IPS-18a (cell line): Measurements from ENCODE around the gene TMEM244.
"Not testable (repeated sequence)": the region's sequence is repeated elsewhere in the genome, so short reads cannot be mapped to it uniquely, and the experiment has no call there.

Source experiments
- H3K27ac ChIP-seq: one replicate; pipeline ENCODE4 v1.5.1; 2013; ENCODE audit warnings: low read length
- H3K27me3 ChIP-seq: one replicate; pipeline ENCODE4 v1.6.1; 2013; ENCODE audit warnings: mild to moderate bottlenecking, low read length; ENCODE audit not compliant: control insufficient read depth, insufficient read depth
- H3K36me3 ChIP-seq: one replicate; pipeline ENCODE4 v1.6.1; 2013; ENCODE audit warnings: low read depth, low read length; ENCODE audit not compliant: control insufficient read depth
- H3K4me1 ChIP-seq: one replicate; pipeline ENCODE4 v1.6.1; 2013; ENCODE audit warnings: low read depth, low read length; ENCODE audit not compliant: control insufficient read depth
- H3K4me3 ChIP-seq: one replicate; pipeline ENCODE4 v1.5.1; 2013; ENCODE audit warnings: low read length
- H3K9ac ChIP-seq: one replicate; pipeline ENCODE4 v1.6.1; 2013; ENCODE audit warnings: mild to moderate bottlenecking, low read length, moderate library complexity
- H3K9me3 ChIP-seq: one replicate; pipeline ENCODE4 v1.6.1; 2013; ENCODE audit warnings: low read depth, low read length; ENCODE audit not compliant: control insufficient read depth

TMEM244 gene

GRCh38 chr6:129843573-129843972 lies 17.5 kb downstream of the TMEM244 start:
- peaks cover 7% of the 10 kb centered on the region for H3K4me1 ChIP-seq
- H3K4me3 ChIP-seq, result no peak overlapping the region
- H3K36me3 ChIP-seq, result no peaks in the 10 kb centered on the region
- no peaks in the 10 kb centered on the region for H3K27me3 ChIP-seq
- no peak overlapping the region for H3K9ac ChIP-seq
- no peaks in the 10 kb centered on the region for H3K9me3 ChIP-seq
- H3K27ac ChIP-seq, result no peak overlapping the region

- H3K36me3 ChIP-seq, result no peaks in the 10 kb centered on the region
- no peak overlapping the region for H3K27ac ChIP-seq
- no peaks in the 10 kb centered on the region for H3K27me3 ChIP-seq
- no peaks in the 10 kb centered on the region for H3K9me3 ChIP-seq
- peaks cover 7% of the 10 kb centered on the region for H3K4me1 ChIP-seq
- no peak overlapping the region for H3K9ac ChIP-seq
- H3K4me3 ChIP-seq, result no peak overlapping the region
These were observed 18.2 kb downstream of the TMEM244 start for GRCh38 chr6:129842881-129843409.

GRCh38 chr6:129842137-129842536 lies 19.0 kb downstream of the TMEM244 start:
- H3K4me3 ChIP-seq, result no peak overlapping the region
- no peaks in the 10 kb centered on the region for H3K9me3 ChIP-seq
- no peak overlapping the region for H3K9ac ChIP-seq
- peaks cover 7% of the 10 kb centered on the region for H3K4me1 ChIP-seq
- no peaks in the 10 kb centered on the region for H3K36me3 ChIP-seq
- no peaks in the 10 kb centered on the region for H3K27me3 ChIP-seq
- no peak overlapping the region for H3K27ac ChIP-seq

GRCh38 chr6:129839562-129839961 lies 21.6 kb downstream of the TMEM244 start:
- not testable (repeated sequence) for H3K4me3 ChIP-seq, H3K36me3 ChIP-seq, H3K4me1 ChIP-seq, H3K27ac ChIP-seq, H3K27me3 ChIP-seq, H3K9ac ChIP-seq, H3K9me3 ChIP-seq

- Histone ChIP-seq H3K27ac (no peak overlapping the region), H3K36me3 (no peaks in the 10 kb centered on the region), H3K9ac (no peak overlapping the region), H3K27me3 (no peaks in the 10 kb centered on the region), H3K9me3 (no peaks in the 10 kb centered on the region), H3K4me3 (no peak overlapping the region), H3K4me1 (no peaks in the 10 kb centered on the region)
These were observed 25.4 kb downstream of the TMEM244 start for GRCh38 chr6:129835691-129836090.

GRCh38 chr6:129832299-129832698 lies 28.8 kb downstream of the TMEM244 start:
- H3K4me3 ChIP-seq, result no peak overlapping the region
- no peaks in the 10 kb centered on the region for H3K36me3 ChIP-seq
- H3K27ac ChIP-seq, result no peak overlapping the region
- no peaks in the 10 kb centered on the region for H3K4me1 ChIP-seq
- H3K9me3 ChIP-seq, result no peaks in the 10 kb centered on the region
- H3K27me3 ChIP-seq, result no peaks in the 10 kb centered on the region
- no peak overlapping the region for H3K9ac ChIP-seq

GRCh38 chr6:129828229-129828628 lies 32.9 kb downstream of the TMEM244 start:
- no peak overlapping the region for H3K4me3 ChIP-seq
- H3K27ac ChIP-seq, result no peak overlapping the region
- no peaks in the 10 kb centered on the region for H3K4me1 ChIP-seq
- no peaks in the 10 kb centered on the region for H3K36me3 ChIP-seq
- H3K9ac ChIP-seq, result no peak overlapping the region
- H3K9me3 ChIP-seq, result no peaks in the 10 kb centered on the region
- H3K27me3 ChIP-seq, result no peaks in the 10 kb centered on the region

- Histone ChIP-seq H3K4me1 (no peaks in the 10 kb centered on the region), H3K9ac (no peak overlapping the region), H3K4me3 (no peak overlapping the region), H3K9me3 (no peaks in the 10 kb centered on the region), H3K27ac (no peak overlapping the region), H3K36me3 (no peaks in the 10 kb centered on the region), H3K27me3 (no peaks in the 10 kb centered on the region)
These were observed 42.9 kb downstream of the TMEM244 start for GRCh38 chr6:129818251-129818650.

- no peaks in the 10 kb centered on the region for H3K9me3 ChIP-seq
- no peaks in the 10 kb centered on the region for H3K4me1 ChIP-seq
These were observed 43.3 kb downstream of the TMEM244 start for GRCh38 chr6:129817821-129818220.

GRCh38 chr6:129817332-129817731 lies 43.8 kb downstream of the TMEM244 start:
- Histone ChIP-seq H3K4me3 (no peak overlapping the region), H3K27me3 (no peaks in the 10 kb centered on the region), H3K36me3 (no peaks in the 10 kb centered on the region), H3K27ac (no peak overlapping the region), H3K4me1 (no peaks in the 10 kb centered on the region), H3K9ac (no peak overlapping the region), H3K9me3 (no peaks in the 10 kb centered on the region)

More at GRCh38 chr6:129817821-129818220, 43.3 kb downstream of the TMEM244 start:
- no peaks in the 10 kb centered on the region for H3K27me3 ChIP-seq
- H3K4me3 ChIP-seq, result no peak overlapping the region
- no peaks in the 10 kb centered on the region for H3K36me3 ChIP-seq
- no peak overlapping the region for H3K9ac ChIP-seq
- no peak overlapping the region for H3K27ac ChIP-seq

- Histone ChIP-seq H3K4me3 (no peak overlapping the region), H3K9me3 (no peaks in the 10 kb centered on the region)
These were observed 48.9 kb downstream of the TMEM244 start for GRCh38 chr6:129812145-129812777.

GRCh38 chr6:129807141-129807540 lies 54.0 kb downstream of the TMEM244 start:
- H3K27ac ChIP-seq, H3K36me3 ChIP-seq, H3K4me3 ChIP-seq, H3K9me3 ChIP-seq, H3K4me1 ChIP-seq, H3K27me3 ChIP-seq, H3K9ac ChIP-seq: not testable (repeated sequence)

More at GRCh38 chr6:129812145-129812777, 48.9 kb downstream of the TMEM244 start:
- H3K9ac ChIP-seq, result no peak overlapping the region
- H3K27me3 ChIP-seq, result no peaks in the 10 kb centered on the region
- no peaks in the 10 kb centered on the region for H3K36me3 ChIP-seq
- H3K4me1 ChIP-seq, result no peaks in the 10 kb centered on the region
- no peak overlapping the region for H3K27ac ChIP-seq
